CD4-positive, CD25-positive, alpha-beta regulatory T cell (primary cell): ENCODE measurements around the gene UPK2. TPM values are rescaled to one million over a fixed set of nuclear protein-coding genes. Genes with fewer than 3 reads are reported as not detected.
"Not testable (repeated sequence)": the region's sequence is repeated elsewhere in the genome, so short reads cannot be mapped to it uniquely, and the experiment has no call there.

ENCODE experiments used
- ATAC-seq, 2 donors: fragments of 150-1000 bp; cut with Tn5 transposase; one replicate each; pipeline ENCODE4 v1.10.0; 2021; ENCODE audit warnings: low read depth in 2 of 2, moderate number of reproducible peaks in 2 of 2, moderate library complexity in 1 of 2
- DNase-seq, 3 donors: peaks; one replicate each; pipeline versions ENCODE4 v3.0.0 to v3.0.0-alpha.2; 2012 to 2022; ENCODE audit warnings: mixed read lengths in 1 of 3
- H3K27ac ChIP-seq: one replicate; pipeline ENCODE4 v1.7.0; 2013; ENCODE audit warnings: mild to moderate bottlenecking, low read length; ENCODE audit not compliant: insufficient read depth, poor library complexity, severe bottlenecking
- H3K27me3 ChIP-seq: one replicate; pipeline ENCODE4 v1.7.0; 2013; ENCODE audit warnings: low read length; ENCODE audit not compliant: control insufficient read depth, insufficient read depth
- H3K36me3 ChIP-seq: one replicate; pipeline ENCODE4 v1.7.0; 2013; ENCODE audit warnings: mild to moderate bottlenecking, low read length, moderate library complexity; ENCODE audit not compliant: control insufficient read depth, insufficient read depth
- H3K4me1 ChIP-seq: 2 replicates; pipeline ENCODE4 v1.7.0; 2013; ENCODE audit warnings: mild to moderate bottlenecking, low read length; ENCODE audit not compliant: insufficient read depth, control insufficient read depth, poor library complexity, severe bottlenecking
- H3K4me3 ChIP-seq: one replicate; pipeline ENCODE4 v1.7.0; 2013; ENCODE audit warnings: low read depth, mild to moderate bottlenecking, low read length, moderate library complexity
- H3K9me3 ChIP-seq, 2 experiments: 1 replicate in 1 of 2; 2 replicates in 1 of 2; pipeline ENCODE4 v1.7.0; 2013; ENCODE audit warnings: low read length in 2 of 2, mild to moderate bottlenecking in 1 of 2, moderate library complexity in 1 of 2; ENCODE audit not compliant: control insufficient read depth in 2 of 2
- H3K27ac Mint-ChIP-seq, 3 donors: one replicate each; pipeline ENCODE4 v1.8.0; 2020 to 2022; ENCODE audit warnings: mild to moderate bottlenecking in 3 of 3, mixed read lengths in 3 of 3, moderate library complexity in 2 of 3
- H3K27me3 Mint-ChIP-seq: one replicate; pipeline ENCODE4 v1.8.0; 2022; ENCODE audit warnings: mild to moderate bottlenecking, mixed read lengths
- H3K36me3 Mint-ChIP-seq: one replicate; pipeline ENCODE4 v1.8.0; 2020; ENCODE audit warnings: mixed read lengths
- H3K4me1 Mint-ChIP-seq, 4 donors: one replicate each; pipeline ENCODE4 v1.8.0; 2020 to 2022; ENCODE audit warnings: mixed read lengths in 4 of 4, mild to moderate bottlenecking in 1 of 4
- H3K4me3 Mint-ChIP-seq, 4 donors: one replicate each; pipeline ENCODE4 v1.8.0; 2020 to 2022; ENCODE audit warnings: mild to moderate bottlenecking in 4 of 4, mixed read lengths in 4 of 4, moderate library complexity in 3 of 4
- H3K9me3 Mint-ChIP-seq, 7 donors: one replicate each; pipeline ENCODE4 v1.8.0; 2020 to 2022; ENCODE audit warnings: mixed read lengths in 7 of 7, mild to moderate bottlenecking in 3 of 7, moderate library complexity in 2 of 7
- polyA plus RNA-seq, 4 donors: library from polyadenylated mRNA; unstranded; fragments of 300-500 nt; fragmentation: Illumina TruSeq; gene quantifications; one replicate each; pipeline ENCODE4 v1.2.3, GENCODE V29; 2021
- total RNA-seq: library from RNA; stranded (reverse); gene quantifications from one replicate; pipeline ENCODE4 v1.2.3, GENCODE V29; 2022

The UPK2 gene
- total and polyA plus RNA-seq, 5 donors from 2014 or later, result 0.19 to 0.42 (median 0.23) TPM; not detected in 1

- DNase-seq (no peak), ATAC-seq (no peak)
- Histone ChIP-seq H3K4me3 (no peak overlapping the region), H3K4me1 (peaks cover 6% of the 10 kb centered on the region), H3K27ac (no peak overlapping the region), H3K9me3 (no peaks in the 10 kb centered on the region), H3K36me3 (no peaks in the 10 kb centered on the region), H3K27me3 (peaks cover 2% of the 10 kb centered on the region)
- Mint-ChIP-seq H3K27me3 (peaks cover 13% of the 10 kb centered on the region), H3K36me3 (no peaks in the 10 kb centered on the region), H3K4me1 (peaks cover 0 to 5% (median 1%) of the 10 kb centered on the region in 4 donors), H3K27ac (peak overlapping the region in 1 of 3 donors; percentile 74), H3K4me3 (no peak overlapping the region), H3K9me3 (peaks cover 0 to 2% (median 0%) of the 10 kb centered on the region in 7 donors)
Measured at GRCh38 chr11:118956847-118957469, 860 bp downstream of the UPK2 start.

- peaks cover 13% of the 10 kb centered on the region for H3K27me3 Mint-ChIP-seq
- no peak overlapping the region for H3K27ac Mint-ChIP-seq
- DNase-seq (no peak), ATAC-seq (no peak)
- H3K27ac ChIP-seq, result no peak overlapping the region
- no peaks in the 10 kb centered on the region for H3K36me3 Mint-ChIP-seq
- no peaks in the 10 kb centered on the region for H3K36me3 ChIP-seq
- H3K9me3 Mint-ChIP-seq, result peaks cover 0 to 2% (median 0%) of the 10 kb centered on the region in 7 donors
- no peaks in the 10 kb centered on the region for H3K9me3 ChIP-seq
- peaks cover 6% of the 10 kb centered on the region for H3K4me1 ChIP-seq
- H3K27me3 ChIP-seq, result peaks cover 2% of the 10 kb centered on the region
- no peak overlapping the region for H3K4me3 Mint-ChIP-seq
- H3K4me1 Mint-ChIP-seq, result peaks cover 0 to 5% (median 1%) of the 10 kb centered on the region in 4 donors
- no peak overlapping the region for H3K4me3 ChIP-seq
Measured at GRCh38 chr11:118957549-118957948, 1.5 kb downstream of the UPK2 start.

- H3K4me1 ChIP-seq, result peaks cover 6% of the 10 kb centered on the region
- no peak overlapping the region for H3K27ac Mint-ChIP-seq
- ATAC-seq (no peak), DNase-seq (no peak)
- H3K4me3 Mint-ChIP-seq, result no peak overlapping the region
- H3K27me3 Mint-ChIP-seq, result peaks cover 9% of the 10 kb centered on the region
- peaks cover 4% of the 10 kb centered on the region for H3K27me3 ChIP-seq
- H3K4me1 Mint-ChIP-seq, result peaks cover 0 to 5% (median 1%) of the 10 kb centered on the region in 4 donors
- H3K9me3 ChIP-seq, result no peaks in the 10 kb centered on the region
- peaks cover 0 to 2% (median 0%) of the 10 kb centered on the region in 7 donors for H3K9me3 Mint-ChIP-seq
- no peaks in the 10 kb centered on the region for H3K36me3 Mint-ChIP-seq
- no peak overlapping the region for H3K27ac ChIP-seq
- H3K4me3 ChIP-seq, result no peak overlapping the region
- H3K36me3 ChIP-seq, result no peaks in the 10 kb centered on the region
Measured at GRCh38 chr11:118957968-118958367, 1.9 kb downstream of the UPK2 start.

GRCh38 chr11:118958577-118958976 lies 2.5 kb downstream of the UPK2 start:
- Histone ChIP-seq H3K4me3 (no peak overlapping the region), H3K27ac (no peak overlapping the region), H3K27me3 (peaks cover 2% of the 10 kb centered on the region), H3K4me1 (peaks cover 6% of the 10 kb centered on the region), H3K9me3 (no peaks in the 10 kb centered on the region), H3K36me3 (no peaks in the 10 kb centered on the region)
- Mint-ChIP-seq H3K27ac (no peak overlapping the region), H3K36me3 (no peaks in the 10 kb centered on the region), H3K27me3 (peaks cover 6% of the 10 kb centered on the region), H3K4me3 (no peak overlapping the region), H3K9me3 (peaks cover 0 to 2% (median 0%) of the 10 kb centered on the region in 7 donors), H3K4me1 (peaks cover 0 to 5% (median 1%) of the 10 kb centered on the region in 4 donors)
- DNase-seq, result no peak
- ATAC-seq, result no peak

GRCh38 chr11:118961189-118961588 lies 5.1 kb downstream of the UPK2 start:
- Mint-ChIP-seq H3K4me1 (peaks cover 0 to 5% (median 1%) of the 10 kb centered on the region in 4 donors), H3K27me3 (peaks cover 9% of the 10 kb centered on the region), H3K9me3 (peaks cover 0 to 2% (median 0%) of the 10 kb centered on the region in 7 donors), H3K36me3 (no peaks in the 10 kb centered on the region), H3K4me3 (no peak overlapping the region), H3K27ac (no peak overlapping the region)
- no peak overlapping the region for H3K27ac ChIP-seq
- peaks cover 2% of the 10 kb centered on the region for H3K27me3 ChIP-seq
- H3K4me3 ChIP-seq, result no peak overlapping the region
- H3K36me3 ChIP-seq, result no peaks in the 10 kb centered on the region
- peaks cover 6% of the 10 kb centered on the region for H3K4me1 ChIP-seq
- no peak for ATAC-seq
- H3K9me3 ChIP-seq, result no peaks in the 10 kb centered on the region
- DNase-seq, result no peak

GRCh38 chr11:118961591-118961990 lies 5.5 kb downstream of the UPK2 start:
- H3K9me3 ChIP-seq, result no peaks in the 10 kb centered on the region
- Mint-ChIP-seq H3K27ac (no peak overlapping the region), H3K27me3 (peaks cover 5% of the 10 kb centered on the region)

DNA sequence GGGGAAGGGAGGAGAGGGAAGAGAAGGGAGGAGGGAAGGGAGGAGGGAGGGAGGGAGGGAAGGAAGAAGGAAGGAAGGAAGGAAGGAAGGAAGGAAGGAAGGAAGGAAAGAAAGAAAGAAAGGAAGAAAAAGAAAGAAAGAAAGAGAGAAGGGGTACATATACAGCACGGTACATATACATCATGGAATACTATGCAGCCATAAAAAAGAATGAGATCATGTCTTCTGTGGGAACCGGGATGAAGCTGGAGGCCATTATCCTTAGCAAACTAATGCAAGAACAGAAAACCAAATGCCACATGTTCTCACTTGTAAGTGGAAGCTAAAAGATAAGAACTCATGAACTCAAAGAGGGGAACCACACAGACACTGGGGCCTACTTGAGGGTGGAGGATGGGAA lies 13.4 kb downstream of the UPK2 start:
- not testable (repeated sequence) for ATAC-seq, H3K4me1 ChIP-seq, H3K36me3 ChIP-seq, H3K27ac Mint-ChIP-seq, H3K4me3 ChIP-seq, H3K27me3 ChIP-seq, H3K36me3 Mint-ChIP-seq, H3K9me3 Mint-ChIP-seq, H3K27ac ChIP-seq, H3K9me3 ChIP-seq, DNase-seq, H3K4me1 Mint-ChIP-seq, H3K4me3 Mint-ChIP-seq
- H3K27me3 Mint-ChIP-seq, result peaks cover 21% of the 10 kb centered on the region

More at GRCh38 chr11:118961591-118961990, 5.5 kb downstream of the UPK2 start:
- Mint-ChIP-seq H3K9me3 (peaks cover 0 to 2% (median 0%) of the 10 kb centered on the region in 7 donors), H3K4me3 (no peak overlapping the region), H3K4me1 (peaks cover 0 to 1% (median under 1%) of the 10 kb centered on the region in 4 donors), H3K36me3 (no peaks in the 10 kb centered on the region)
- peaks cover 2% of the 10 kb centered on the region for H3K27me3 ChIP-seq
- no peak for ATAC-seq
- no peak overlapping the region for H3K27ac ChIP-seq
- no peak for DNase-seq
- H3K4me1 ChIP-seq, result peaks cover 2% of the 10 kb centered on the region
- H3K4me3 ChIP-seq, result no peak overlapping the region
- no peaks in the 10 kb centered on the region for H3K36me3 ChIP-seq

DNA sequence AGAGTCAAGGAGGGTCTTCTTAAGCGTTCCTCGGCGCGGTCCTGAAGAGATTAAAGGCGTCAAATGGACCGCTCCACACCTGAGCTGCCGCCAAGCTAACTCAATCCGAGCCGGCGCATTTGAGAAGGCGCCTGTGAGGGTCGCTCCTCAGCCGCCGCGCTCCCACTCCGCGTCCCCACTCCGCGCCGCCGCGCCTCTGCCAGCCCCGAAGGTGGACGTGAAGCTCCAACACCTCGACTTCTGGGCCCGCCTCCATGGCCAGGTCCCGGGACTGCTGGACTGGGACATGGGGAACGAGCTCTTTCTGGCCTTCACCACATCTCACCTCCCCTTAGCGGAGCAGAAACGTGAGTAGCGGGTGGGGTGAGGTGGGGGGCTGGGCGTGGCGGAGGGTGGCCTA lies 15.5 kb downstream of the UPK2 start, which contains the start of gene FOXR1:
FOXR1 (plus strand) TSS at position 116 of the 400 bp plus-strand sequence; CDS start at position 287, 171 bp downstream.
- H3K27me3 Mint-ChIP-seq, result peaks cover 18% of the 10 kb centered on the region
- H3K4me3 Mint-ChIP-seq, result no peak within 1 kb of the TSS
- peaks cover 0 to 4% (median 0%) of the 10 kb centered on the region in 7 donors for H3K9me3 Mint-ChIP-seq
- H3K4me1 Mint-ChIP-seq, result no peaks in the 10 kb centered on the region
- DNase-seq (no peak), ATAC-seq (no peak)
- peaks cover 3% of the 10 kb centered on the region for H3K27me3 ChIP-seq
- no peaks in the 10 kb centered on the region for H3K4me1 ChIP-seq
- no peaks in the 10 kb centered on the region for H3K9me3 ChIP-seq
- no peak within 1 kb of the TSS for H3K27ac ChIP-seq
- H3K36me3 ChIP-seq, result no peaks in the 10 kb centered on the region
- H3K4me3 ChIP-seq, result no peak within 1 kb of the TSS
- H3K27ac Mint-ChIP-seq, result no peak within 1 kb of the TSS
- no peaks in the 10 kb centered on the region for H3K36me3 Mint-ChIP-seq
